ENCODE results near the gene SPEM1.

DNA sequence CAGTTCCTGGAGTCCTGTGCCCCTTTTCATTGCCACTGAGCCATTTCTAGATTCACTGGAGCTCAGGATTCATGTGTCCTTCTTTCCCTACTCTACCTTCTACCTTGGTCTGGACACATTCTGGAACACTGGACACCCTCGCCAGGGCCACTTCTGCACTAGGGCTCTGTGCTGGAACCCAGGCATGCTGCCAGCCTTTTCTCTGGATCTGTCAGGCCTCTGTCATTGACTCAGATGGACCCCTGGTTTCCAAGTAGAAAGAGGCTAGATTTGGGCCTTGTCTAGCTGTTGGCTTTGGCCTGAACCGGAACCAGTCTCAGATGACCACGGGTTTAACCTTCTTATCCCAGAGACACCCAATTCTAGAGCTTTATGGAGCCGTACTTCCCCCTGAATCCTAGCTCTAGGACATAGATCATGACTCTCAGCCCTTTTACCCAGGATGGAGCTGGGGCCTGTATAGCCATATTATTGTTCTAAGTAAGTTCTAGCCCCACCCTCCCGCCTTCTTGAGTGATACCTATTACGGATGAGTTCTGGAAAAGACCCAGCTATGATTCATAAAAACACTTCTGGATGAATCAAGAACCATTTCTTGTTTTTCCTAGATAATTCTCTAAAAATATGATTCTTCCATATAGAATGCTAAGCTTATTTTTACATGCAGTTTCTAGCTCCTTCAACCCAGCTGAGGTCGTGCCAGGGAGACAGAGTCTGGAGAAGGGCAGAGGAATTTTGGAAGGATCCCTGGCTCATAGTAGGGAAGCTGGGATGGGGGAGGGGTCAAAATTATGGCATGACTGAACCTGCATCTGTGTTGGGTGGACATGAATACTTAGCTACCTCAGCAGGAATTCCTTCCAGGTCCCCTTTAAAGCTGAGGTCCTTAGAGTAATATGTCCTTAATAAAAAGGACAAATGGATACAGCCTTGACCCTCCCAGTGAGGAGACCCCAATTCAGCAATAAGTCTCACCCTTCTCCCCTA is 23.7 kb downstream of the SPEM1 start:
- TF ChIP-seq, protein P1, sequence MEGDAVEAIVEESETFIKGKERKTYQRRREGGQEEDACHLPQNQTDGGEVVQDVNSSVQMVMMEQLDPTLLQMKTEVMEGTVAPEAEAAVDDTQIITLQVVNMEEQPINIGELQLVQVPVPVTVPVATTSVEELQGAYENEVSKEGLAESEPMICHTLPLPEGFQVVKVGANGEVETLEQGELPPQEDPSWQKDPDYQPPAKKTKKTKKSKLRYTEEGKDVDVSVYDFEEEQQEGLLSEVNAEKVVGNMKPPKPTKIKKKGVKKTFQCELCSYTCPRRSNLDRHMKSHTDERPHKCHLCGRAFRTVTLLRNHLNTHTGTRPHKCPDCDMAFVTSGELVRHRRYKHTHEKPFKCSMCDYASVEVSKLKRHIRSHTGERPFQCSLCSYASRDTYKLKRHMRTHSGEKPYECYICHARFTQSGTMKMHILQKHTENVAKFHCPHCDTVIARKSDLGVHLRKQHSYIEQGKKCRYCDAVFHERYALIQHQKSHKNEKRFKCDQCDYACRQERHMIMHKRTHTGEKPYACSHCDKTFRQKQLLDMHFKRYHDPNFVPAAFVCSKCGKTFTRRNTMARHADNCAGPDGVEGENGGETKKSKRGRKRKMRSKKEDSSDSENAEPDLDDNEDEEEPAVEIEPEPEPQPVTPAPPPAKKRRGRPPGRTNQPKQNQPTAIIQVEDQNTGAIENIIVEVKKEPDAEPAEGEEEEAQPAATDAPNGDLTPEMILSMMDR (IDR thresholded peaks at IDR 0.05), result no peak
- TF ChIP-seq POLR2A (IDR thresholded peaks at IDR 0.05), result no peak
